ENCODE measurements around the gene FLNC.

DNA sequence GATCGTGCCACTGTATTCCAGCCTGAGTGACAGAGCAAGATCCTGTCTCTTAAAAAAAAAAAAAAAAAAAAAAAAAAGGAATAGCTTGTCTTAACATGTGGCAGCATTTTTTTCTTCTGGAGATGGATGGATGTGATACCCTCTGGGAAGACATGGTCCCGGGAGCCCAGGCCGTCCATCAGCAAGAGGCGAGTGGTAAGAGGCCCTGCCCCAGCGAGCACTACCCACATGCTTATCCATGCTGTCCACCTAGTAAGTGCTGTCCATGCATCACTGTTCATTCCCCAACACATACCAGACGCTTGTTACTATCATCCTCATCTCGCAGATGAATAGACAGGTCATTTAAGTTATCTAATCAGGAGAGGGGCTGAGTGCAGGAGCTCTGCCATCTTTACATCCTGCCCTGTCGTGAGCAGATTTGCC, 45.3 kb downstream of the FLNC start:
- TF ChIP-seq, protein P1, sequence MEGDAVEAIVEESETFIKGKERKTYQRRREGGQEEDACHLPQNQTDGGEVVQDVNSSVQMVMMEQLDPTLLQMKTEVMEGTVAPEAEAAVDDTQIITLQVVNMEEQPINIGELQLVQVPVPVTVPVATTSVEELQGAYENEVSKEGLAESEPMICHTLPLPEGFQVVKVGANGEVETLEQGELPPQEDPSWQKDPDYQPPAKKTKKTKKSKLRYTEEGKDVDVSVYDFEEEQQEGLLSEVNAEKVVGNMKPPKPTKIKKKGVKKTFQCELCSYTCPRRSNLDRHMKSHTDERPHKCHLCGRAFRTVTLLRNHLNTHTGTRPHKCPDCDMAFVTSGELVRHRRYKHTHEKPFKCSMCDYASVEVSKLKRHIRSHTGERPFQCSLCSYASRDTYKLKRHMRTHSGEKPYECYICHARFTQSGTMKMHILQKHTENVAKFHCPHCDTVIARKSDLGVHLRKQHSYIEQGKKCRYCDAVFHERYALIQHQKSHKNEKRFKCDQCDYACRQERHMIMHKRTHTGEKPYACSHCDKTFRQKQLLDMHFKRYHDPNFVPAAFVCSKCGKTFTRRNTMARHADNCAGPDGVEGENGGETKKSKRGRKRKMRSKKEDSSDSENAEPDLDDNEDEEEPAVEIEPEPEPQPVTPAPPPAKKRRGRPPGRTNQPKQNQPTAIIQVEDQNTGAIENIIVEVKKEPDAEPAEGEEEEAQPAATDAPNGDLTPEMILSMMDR (conservative IDR thresholded peaks at IDR 0.05; ENCODE audit: low read length): no peak
- TF ChIP-seq EZH2phosphoT487 (IDR thresholded peaks at IDR 0.05; ENCODE audit: borderline replicate concordance): no peak
